OCI-LY3 (cell line): Measurements from ENCODE around the gene RAPGEF3.

Experiments used
- H2AFZ ChIP-seq: fragments of 200-600, 300-600 bp; shearing (Covaris generic); 2 replicates; pipeline ENCODE4 v1.6.0; 2014; ENCODE audit warnings: antibody characterized with exemption, low read depth, low read length
- H3K27ac ChIP-seq: fragments of 200-600, 300-600 bp; sonication (generic); 2 replicates; pipeline ENCODE4 v1.5.1; 2014; ENCODE audit warnings: mild to moderate bottlenecking, low read length, moderate library complexity, mixed read lengths
- H3K27me3 ChIP-seq: fragments of 200-600, 300-600 bp; sonication (generic); 2 replicates; pipeline ENCODE4 v1.6.1; 2014; ENCODE audit warnings: low read depth, low read length, mixed read lengths
- H3K36me3 ChIP-seq: fragments of 200-600, 300-600 bp; sonication (generic); replicated peaks from 2 replicates; pipeline ENCODE3; 2014; ENCODE audit warnings: low read depth, low read length, mixed read lengths
- H3K4me1 ChIP-seq: fragments of 300-600, 200-600 bp; sonication (generic); 2 replicates; pipeline ENCODE4 v1.6.1; 2014; ENCODE audit warnings: low read length, mixed read lengths
- H3K4me2 ChIP-seq: fragments of 200-600, 300-600 bp; sonication (generic); 2 replicates; pipeline ENCODE4 v1.6.1; 2014; ENCODE audit warnings: low read length, mixed read lengths
- H3K4me3 ChIP-seq: fragments of 300-600, 200-600 bp; sonication (generic); 2 replicates; pipeline ENCODE4 v1.5.1; 2014; ENCODE audit warnings: antibody characterized with exemption, mild to moderate bottlenecking, low read length, moderate library complexity
- H3K79me2 ChIP-seq: fragments of 300-600, 200-600 bp; shearing (Covaris generic); 2 replicates; pipeline ENCODE4 v1.6.1; 2014; ENCODE audit warnings: mild to moderate bottlenecking, low read length, mixed read lengths
- H3K9ac ChIP-seq: fragments of 300-600, 200-600 bp; shearing (Covaris generic); 2 replicates; pipeline ENCODE4 v1.6.0; 2014; ENCODE audit warnings: mild to moderate bottlenecking, low read length, moderate library complexity
- H3K9me3 ChIP-seq: fragments of 200-600, 300-600 bp; shearing (Covaris generic); 2 replicates; pipeline ENCODE4 v1.6.1; 2014; ENCODE audit warnings: low read length, mixed read lengths; ENCODE audit not compliant: insufficient read depth
- H4K20me1 ChIP-seq: fragments of 200-600, 300-600 bp; sonication (generic); 2 replicates; pipeline ENCODE4 v1.6.1; 2016; ENCODE audit warnings: low read length, mixed read lengths; ENCODE audit not compliant: insufficient read depth
- EZH2phosphoT487 ChIP-seq: fragments of 200-600 bp; shearing (Covaris generic); IDR thresholded peaks from 2 replicates; pipeline ENCODE4 v1.6.1; 2018; ENCODE audit warnings: antibody characterized with exemption, mixed run types, low read depth
- TF ChIP-seq, protein P1 (sequence below): fragments of 200-600, 300-600 bp; sonication (generic); IDR thresholded peaks from 2 replicates; pipeline ENCODE4 v1.5.1; 2014; ENCODE audit warnings: antibody characterized with exemption, low read length, low read depth

Gene RAPGEF3

GRCh38 chr12:47736216-47736615 is 22.5 kb downstream of the RAPGEF3 start:
- no peak overlapping the region for H3K4me2 ChIP-seq

GRCh38 chr12:47735649-47736048 is 23.0 kb downstream of the RAPGEF3 start:
- Histone ChIP-seq H3K4me3 (no peak overlapping the region), H4K20me1 (no peaks in the 10 kb centered on the region), H3K36me3 (no peaks in the 10 kb centered on the region), H3K79me2 (no peaks in the 10 kb centered on the region), H2AFZ (no peak overlapping the region), H3K9me3 (no peaks in the 10 kb centered on the region), H3K4me1 (peaks cover 12% of the 10 kb centered on the region), H3K9ac (no peak overlapping the region), H3K27me3 (no peaks in the 10 kb centered on the region), H3K4me2 (no peak overlapping the region), H3K27ac (no peak overlapping the region)
- TF ChIP-seq, protein P1, sequence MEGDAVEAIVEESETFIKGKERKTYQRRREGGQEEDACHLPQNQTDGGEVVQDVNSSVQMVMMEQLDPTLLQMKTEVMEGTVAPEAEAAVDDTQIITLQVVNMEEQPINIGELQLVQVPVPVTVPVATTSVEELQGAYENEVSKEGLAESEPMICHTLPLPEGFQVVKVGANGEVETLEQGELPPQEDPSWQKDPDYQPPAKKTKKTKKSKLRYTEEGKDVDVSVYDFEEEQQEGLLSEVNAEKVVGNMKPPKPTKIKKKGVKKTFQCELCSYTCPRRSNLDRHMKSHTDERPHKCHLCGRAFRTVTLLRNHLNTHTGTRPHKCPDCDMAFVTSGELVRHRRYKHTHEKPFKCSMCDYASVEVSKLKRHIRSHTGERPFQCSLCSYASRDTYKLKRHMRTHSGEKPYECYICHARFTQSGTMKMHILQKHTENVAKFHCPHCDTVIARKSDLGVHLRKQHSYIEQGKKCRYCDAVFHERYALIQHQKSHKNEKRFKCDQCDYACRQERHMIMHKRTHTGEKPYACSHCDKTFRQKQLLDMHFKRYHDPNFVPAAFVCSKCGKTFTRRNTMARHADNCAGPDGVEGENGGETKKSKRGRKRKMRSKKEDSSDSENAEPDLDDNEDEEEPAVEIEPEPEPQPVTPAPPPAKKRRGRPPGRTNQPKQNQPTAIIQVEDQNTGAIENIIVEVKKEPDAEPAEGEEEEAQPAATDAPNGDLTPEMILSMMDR, result no peak
- no peak for TF ChIP-seq EZH2phosphoT487

More at GRCh38 chr12:47736216-47736615, 22.5 kb downstream of the RAPGEF3 start:
- no peaks in the 10 kb centered on the region for H3K36me3 ChIP-seq
- H2AFZ ChIP-seq, result no peak overlapping the region
- no peak overlapping the region for H3K4me3 ChIP-seq
- no peaks in the 10 kb centered on the region for H3K79me2 ChIP-seq
- H3K27me3 ChIP-seq, result no peaks in the 10 kb centered on the region
- peaks cover 18% of the 10 kb centered on the region for H3K4me1 ChIP-seq
- no peak overlapping the region for H3K9ac ChIP-seq
- H4K20me1 ChIP-seq, result no peaks in the 10 kb centered on the region
- TF ChIP-seq EZH2phosphoT487, result no peak
- TF ChIP-seq, protein P1, result no peak
- H3K27ac ChIP-seq, result no peak overlapping the region
- H3K9me3 ChIP-seq, result no peaks in the 10 kb centered on the region

- no peak overlapping the region for H3K9ac ChIP-seq
- no peak overlapping the region for H3K4me3 ChIP-seq
- H2AFZ ChIP-seq, result no peak overlapping the region
- H4K20me1 ChIP-seq, result no peaks in the 10 kb centered on the region
- H3K27ac ChIP-seq, result no peak overlapping the region
- no peak overlapping the region for H3K4me2 ChIP-seq
- H3K36me3 ChIP-seq, result no peaks in the 10 kb centered on the region
- TF ChIP-seq, protein P1, result no peak
- no peak for TF ChIP-seq EZH2phosphoT487
- H3K27me3 ChIP-seq, result no peaks in the 10 kb centered on the region
- H3K9me3 ChIP-seq, result no peaks in the 10 kb centered on the region
- H3K4me1 ChIP-seq, result peaks cover 5% of the 10 kb centered on the region
- no peaks in the 10 kb centered on the region for H3K79me2 ChIP-seq
These were observed 23.8 kb downstream of the RAPGEF3 start for GRCh38 chr12:47734725-47735480.

- Histone ChIP-seq H3K27me3 (no peaks in the 10 kb centered on the region), H3K36me3 (no peaks in the 10 kb centered on the region), H3K79me2 (no peaks in the 10 kb centered on the region), H3K9ac (no peak overlapping the region), H3K4me3 (no peak overlapping the region), H3K9me3 (no peaks in the 10 kb centered on the region), H3K27ac (no peak overlapping the region), H3K4me1 (no peaks in the 10 kb centered on the region), H3K4me2 (no peak overlapping the region), H4K20me1 (no peaks in the 10 kb centered on the region), H2AFZ (no peak overlapping the region)
- TF ChIP-seq, protein P1, result no peak
- no peak for TF ChIP-seq EZH2phosphoT487
These were observed 25.5 kb downstream of the RAPGEF3 start for GRCh38 chr12:47733142-47733541.
